Thyroid gland (tissue), 4 donors: ENCODE measurements around the gene PARP4. TPM values are rescaled to one million over a fixed set of nuclear protein-coding genes. Genes with fewer than 3 reads are reported as not detected.
"Not testable (repeated sequence)": the region's sequence is repeated elsewhere in the genome, so short reads cannot be mapped to it uniquely, and the experiment has no call there.

Experiments used
- DNase-seq, 2 donors: peaks; one replicate each; pipeline ENCODE4 v3.0.0-alpha.2; 2019
- H3K27ac ChIP-seq, 3 donors: fragments of 200-600 bp; sonication (generic); 1 replicate in 2 of 3; 2 replicates in 1 of 3; pipeline ENCODE4 v1.5.1; 2016 to 2019; ENCODE audit warnings: mild to moderate bottlenecking in 1 of 3, moderate library complexity in 1 of 3
- H3K27me3 ChIP-seq: fragments of 200-600 bp; sonication (generic); one replicate; pipeline ENCODE4 v1.5.1; 2019
- H3K36me3 ChIP-seq, 2 donors: fragments of 200-600 bp; sonication (generic); one replicate each; pipeline ENCODE4 v1.5.1; 2016 to 2019
- H3K4me1 ChIP-seq, 2 donors: fragments of 200-600 bp; sonication (generic); one replicate each; pipeline ENCODE4 v1.5.1; 2017 to 2019
- H3K4me3 ChIP-seq, 3 donors: fragments of 200-600 bp; sonication (generic); replicated peaks in 1 of 3; 1 replicate in 2 of 3; 2 replicates in 1 of 3; pipeline ENCODE4 v1.5.1; 2016; ENCODE audit warnings: mild to moderate bottlenecking in 1 of 3
- H3K9me3 ChIP-seq: fragments of 200-600 bp; sonication (generic); one replicate; pipeline ENCODE4 v1.5.1; 2017
- CTCF ChIP-seq, 6 experiments: fragments of 200-600 bp in 3 of 6; fragments of 450-650 bp in 3 of 6; sonication (generic) in 3 of 6; IDR thresholded peaks; one replicate each; pipeline ENCODE4 v1.5.1; 2016 to 2019; ENCODE audit warnings: antibody characterized with exemption in 6 of 6, mild to moderate bottlenecking in 2 of 6, inconsistent platforms in 1 of 6, moderate library complexity in 1 of 6
- POLR2A ChIP-seq, 2 donors: fragments of 450-650 bp; IDR thresholded peaks; one replicate each; pipeline ENCODE4 v1.6.1; 2017; ENCODE audit warnings: antibody characterized with exemption in 2 of 2, mild to moderate bottlenecking in 2 of 2, moderate library complexity in 1 of 2
- WGBS, 2 donors: methylation state at CpG; one replicate each; pipeline ENCODE4 v1.1.5; 2017; 5-methylcytosine and 5-hydroxymethylcytosine counted together
- intact Hi-C: fragments of 100-400 bp; cut with DNase I; formaldehyde crosslinking; loops from one replicate; pipeline ENCODE4 v1.15.1; 2023
- total RNA-seq, 4 donors: library from RNA; depleted of rRNA; stranded (reverse); fragments of >200 nt; gene quantifications; one replicate each; pipeline ENCODE4 v1.2.3, GENCODE V29; 2016

The PARP4 gene
- total RNA-seq, 4 donors from 2014 or later, result 52.4 to 71.8 (median 58.6) TPM

GRCh38 chr13:24443366-24443765 is 69.2 kb downstream of the PARP4 start:
- WGBS, 2 donors, result 94 to 97% methylated on average over 4 of the region's 4 CpGs
- intact Hi-C loops, result no loop called here

GRCh38 chr13:24426045-24426444 is 86.5 kb downstream of the PARP4 start:
- H3K4me1 ChIP-seq, H3K9me3 ChIP-seq, H3K27me3 ChIP-seq, intact Hi-C loops, H3K4me3 ChIP-seq, DNase-seq, H3K27ac ChIP-seq: not testable (repeated sequence)
- peaks cover 17 to 33% of the 10 kb centered on the region in 2 donors for H3K36me3 ChIP-seq
- 83 to 98% methylated on average over 3 of the region's 3 CpGs for WGBS, 2 donors

More at GRCh38 chr13:24443366-24443765, 69.2 kb downstream of the PARP4 start:
- Histone ChIP-seq H3K27ac (no peak overlapping the region), H3K4me1 (no peaks in the 10 kb centered on the region), H3K9me3 (no peaks in the 10 kb centered on the region), H3K27me3 (no peaks in the 10 kb centered on the region), H3K4me3 (no peak overlapping the region), H3K36me3 (peaks cover 34 to 44% of the 10 kb centered on the region in 2 donors)
- no peak for DNase-seq
- no peak for TF ChIP-seq POLR2A (IDR thresholded peaks at IDR 0.05)
- TF ChIP-seq CTCF (IDR thresholded peaks at IDR 0.05), result no peak

GRCh38 chr13:24419668-24420067 is 92.9 kb downstream of the PARP4 start:
- H3K4me1 ChIP-seq, H3K4me3 ChIP-seq, DNase-seq, intact Hi-C loops, H3K9me3 ChIP-seq, H3K27me3 ChIP-seq, H3K27ac ChIP-seq: not testable (repeated sequence)
- H3K36me3 ChIP-seq, result peaks cover 17 to 29% of the 10 kb centered on the region in 2 donors
- WGBS, 2 donors, result 83 to 86% methylated on average over 6 of the region's 6 CpGs

GRCh38 chr13:24407844-24408243 is 104.7 kb downstream of the PARP4 start:
- Histone ChIP-seq H3K36me3 (no peaks in the 10 kb centered on the region), H3K27ac (no peak overlapping the region), H3K9me3 (no peaks in the 10 kb centered on the region), H3K27me3 (no peaks in the 10 kb centered on the region), H3K4me3 (no peak overlapping the region), H3K4me1 (no peaks in the 10 kb centered on the region)
- intact Hi-C loops, result no loop called here
- TF ChIP-seq POLR2A (IDR thresholded peaks at IDR 0.05) (no peak), CTCF (IDR thresholded peaks at IDR 0.05) (no peak)
- WGBS, 2 donors, result 75 to 82% methylated on average over 3 of the region's 3 CpGs
- DNase-seq, result no peak

GRCh38 chr13:24406524-24406923 is 106.1 kb downstream of the PARP4 start:
- DNase-seq, result no peak
- no peaks in the 10 kb centered on the region for H3K27me3 ChIP-seq
- no peaks in the 10 kb centered on the region for H3K36me3 ChIP-seq
- 93 to 94% methylated on average over 4 of the region's 4 CpGs for WGBS, 2 donors
- H3K4me3 ChIP-seq, result no peak overlapping the region
- no peaks in the 10 kb centered on the region for H3K9me3 ChIP-seq
- intact Hi-C loops, result no loop called here
- H3K4me1 ChIP-seq, result no peaks in the 10 kb centered on the region
- TF ChIP-seq CTCF (IDR thresholded peaks at IDR 0.05) (no peak), POLR2A (IDR thresholded peaks at IDR 0.05) (no peak)
- H3K27ac ChIP-seq, result no peak overlapping the region

- H3K9me3 ChIP-seq, result no peaks in the 10 kb centered on the region
- no peak overlapping the region for H3K27ac ChIP-seq
- no peaks in the 10 kb centered on the region for H3K27me3 ChIP-seq
- H3K4me1 ChIP-seq, result no peaks in the 10 kb centered on the region
- H3K4me3 ChIP-seq, result no peak overlapping the region
- DNase-seq, result no peak
- 88 to 92% methylated on average over 2 of the region's 2 CpGs for WGBS, 2 donors
- TF ChIP-seq POLR2A (IDR thresholded peaks at IDR 0.05) (no peak), CTCF (IDR thresholded peaks at IDR 0.05) (no peak)
- no peaks in the 10 kb centered on the region for H3K36me3 ChIP-seq
- intact Hi-C loops, result no loop called here
Observed at GRCh38 chr13:24396821-24397220, 115.8 kb downstream of the PARP4 start.
